ENCODE data around the gene ARHGAP40. TPM values are rescaled to one million over a fixed set of nuclear protein-coding genes. Genes with fewer than 3 reads are reported as not detected.

ARHGAP40 gene
- total and polyA plus RNA-seq, 9 of the 15 experiments (the other 6 are each of a cell fraction or from before 2014, with no cell fraction given): not detected

- TF ChIP-seq ZNF395 (CRISPR knock-in tag; IDR thresholded peaks at IDR 0.05) (no peak), NCOA4 (IDR thresholded peaks at IDR 0.05; ENCODE audit: partially characterized antibody) (no peak), BDP1 (IDR thresholded peaks at IDR 0.05; ENCODE audit: insufficient read depth, insufficient read length) (no peak), BMI1 (IDR thresholded peaks at IDR 0.05; ENCODE audit: low read length) (no peak), TOE1 (IDR thresholded peaks at IDR 0.05; ENCODE audit: borderline replicate concordance) (no peak), TOE1 (CRISPR knock-in tag; IDR thresholded peaks at IDR 0.05; ENCODE audit: borderline replicate concordance, low read depth) (0 out of 2 replicates have a peak, but pooled peaks have one; percentile 55), FOSL1 (tag; conservative IDR thresholded peaks at IDR 0.05) (no peak), CHAMP1 (IDR thresholded peaks at IDR 0.05) (peak; percentile 16; the same call in 1 of the 2 replicates), FOXM1 (IDR thresholded peaks at IDR 0.05; ENCODE audit: low read depth) (no peak), FOXM1 (CRISPR knock-in tag; IDR thresholded peaks at IDR 0.05; ENCODE audit: low read depth) (no peak), MTA2 (IDR thresholded peaks at IDR 0.05; ENCODE audit: low read depth) (no peak), RBM15 (IDR thresholded peaks at IDR 0.05; ENCODE audit: insufficient read depth, low read length) (no peak), ZFP36 (IDR thresholded peaks at IDR 0.05; ENCODE audit: low read depth, low read length, partially characterized antibody) (no peak), FOS (IDR thresholded peaks at IDR 0.05; ENCODE audit: extremely low read depth, insufficient read length) (no peak), ETV5 (CRISPR knock-in tag; IDR thresholded peaks at IDR 0.05; ENCODE audit: low read depth) (no peak), HES1 (IDR thresholded peaks at IDR 0.05; ENCODE audit: low read depth) (no peak), RUNX1 (IDR thresholded peaks at IDR 0.05; ENCODE audit: low read depth) (no peak), MXI1 (IDR thresholded peaks at IDR 0.05; ENCODE audit: low read depth, low read length) (no peak), FOXA1 (IDR thresholded peaks at IDR 0.05; ENCODE audit: borderline replicate concordance) (no peak), ADNP (tag; IDR thresholded peaks at IDR 0.05) (no peak), TCF7 (IDR thresholded peaks at IDR 0.05; ENCODE audit: borderline replicate concordance) (no peak), RB1 (IDR thresholded peaks at IDR 0.05; ENCODE audit: low read depth) (no peak), NUFIP1 (IDR thresholded peaks at IDR 0.05; ENCODE audit: partially characterized antibody) (no peak), ZNF232 (CRISPR knock-in tag; IDR thresholded peaks at IDR 0.05) (peak; percentile 39; the same call in 1 of the 2 replicates), ZNF436 (CRISPR knock-in tag; IDR thresholded peaks at IDR 0.05) (no peak)
- TF ChIP-seq, protein P1, sequence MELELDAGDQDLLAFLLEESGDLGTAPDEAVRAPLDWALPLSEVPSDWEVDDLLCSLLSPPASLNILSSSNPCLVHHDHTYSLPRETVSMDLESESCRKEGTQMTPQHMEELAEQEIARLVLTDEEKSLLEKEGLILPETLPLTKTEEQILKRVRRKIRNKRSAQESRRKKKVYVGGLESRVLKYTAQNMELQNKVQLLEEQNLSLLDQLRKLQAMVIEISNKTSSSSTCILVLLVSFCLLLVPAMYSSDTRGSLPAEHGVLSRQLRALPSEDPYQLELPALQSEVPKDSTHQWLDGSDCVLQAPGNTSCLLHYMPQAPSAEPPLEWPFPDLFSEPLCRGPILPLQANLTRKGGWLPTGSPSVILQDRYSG (tag; conservative IDR thresholded peaks at IDR 0.05; ENCODE audit: low read depth): peak; percentile 60; the same call in 1 of the 2 replicates
Measured at GRCh38 chr20:38685853-38686473, 84.4 kb downstream of the ARHGAP40 start (continued).

All from K562 (cell line).